GM18505 (cell line): Measurements from ENCODE around the gene CABCOCO1.

Source experiments
- ATAC-seq: cut with Tn5 transposase; IDR thresholded peaks from one replicate; pipeline ENCODE4 v1.9.1; 2021; ENCODE audit not compliant: unreplicated experiment
- POLR2A ChIP-seq: IDR thresholded peaks from 4 replicates; pipeline ENCODE4 v1.6.1; 2011; ENCODE audit warnings: borderline replicate concordance; ENCODE audit not compliant: insufficient read depth, insufficient read length; ENCODE audit errors: extremely low read depth

Gene CABCOCO1

GRCh38 chr10:61632057-61632670, 30.6 kb upstream of the CABCOCO1 start:
- no peak for ATAC-seq
- TF ChIP-seq POLR2A, result no peak

- no peak for TF ChIP-seq POLR2A
- no peak for ATAC-seq
Observed at GRCh38 chr10:61633665-61634064, 29.1 kb upstream of the CABCOCO1 start.

GRCh38 chr10:61634746-61635145, 28.0 kb upstream of the CABCOCO1 start:
- TF ChIP-seq POLR2A, result no peak
- ATAC-seq, result no peak

GRCh38 chr10:61635471-61635870, 27.3 kb upstream of the CABCOCO1 start:
- TF ChIP-seq POLR2A, result no peak

GRCh38 chr10:61635932-61636331, 26.8 kb upstream of the CABCOCO1 start:
- ATAC-seq, result no peak
- no peak for TF ChIP-seq POLR2A

More at GRCh38 chr10:61635471-61635870, 27.3 kb upstream of the CABCOCO1 start:
- no peak for ATAC-seq

- ATAC-seq, result no peak
- TF ChIP-seq POLR2A, result no peak
Observed at GRCh38 chr10:61639952-61640351, 22.8 kb upstream of the CABCOCO1 start.

GRCh38 chr10:61640856-61641255, 21.9 kb upstream of the CABCOCO1 start:
- no peak for ATAC-seq
- TF ChIP-seq POLR2A, result no peak

- no peak for ATAC-seq
- TF ChIP-seq POLR2A, result no peak
Observed at GRCh38 chr10:61642150-61642571, 20.6 kb upstream of the CABCOCO1 start.

GRCh38 chr10:61642676-61643075, 20.1 kb upstream of the CABCOCO1 start:
- ATAC-seq, result no peak
- TF ChIP-seq POLR2A, result no peak

- ATAC-seq, result no peak
- TF ChIP-seq POLR2A, result no peak
Observed at GRCh38 chr10:61643316-61643751, 19.4 kb upstream of the CABCOCO1 start.

GRCh38 chr10:61653699-61654098, 9.0 kb upstream of the CABCOCO1 start:
- no peak for TF ChIP-seq POLR2A
- ATAC-seq, result no peak

GRCh38 chr10:61655335-61655851, 7.3 kb upstream of the CABCOCO1 start:
- TF ChIP-seq POLR2A, result no peak
- no peak for ATAC-seq

- ATAC-seq, result no peak
- TF ChIP-seq POLR2A, result no peak
Observed at GRCh38 chr10:61663466-61663865, 737 bp downstream of the CABCOCO1 start.

- no peak for TF ChIP-seq POLR2A
- ATAC-seq, result no peak
Observed at GRCh38 chr10:61664985-61665384, 2.3 kb downstream of the CABCOCO1 start.

- TF ChIP-seq POLR2A, result no peak
- ATAC-seq, result no peak
Observed at GRCh38 chr10:61669161-61669725, 6.5 kb downstream of the CABCOCO1 start.

- no peak for TF ChIP-seq POLR2A
- ATAC-seq, result no peak
Observed at GRCh38 chr10:61669849-61670248, 7.1 kb downstream of the CABCOCO1 start.
